ENCODE results near the gene KCNMB3. TPM values are rescaled to one million over a fixed set of nuclear protein-coding genes. Genes with fewer than 3 reads are reported as not detected.

KCNMB3 gene
- total RNA-seq, 5 donors from 2014 or later (not counting 1 experiment from before 2014, with no cell fraction given), result 0.66 to 1.3 (median 1.1) TPM

DNA sequence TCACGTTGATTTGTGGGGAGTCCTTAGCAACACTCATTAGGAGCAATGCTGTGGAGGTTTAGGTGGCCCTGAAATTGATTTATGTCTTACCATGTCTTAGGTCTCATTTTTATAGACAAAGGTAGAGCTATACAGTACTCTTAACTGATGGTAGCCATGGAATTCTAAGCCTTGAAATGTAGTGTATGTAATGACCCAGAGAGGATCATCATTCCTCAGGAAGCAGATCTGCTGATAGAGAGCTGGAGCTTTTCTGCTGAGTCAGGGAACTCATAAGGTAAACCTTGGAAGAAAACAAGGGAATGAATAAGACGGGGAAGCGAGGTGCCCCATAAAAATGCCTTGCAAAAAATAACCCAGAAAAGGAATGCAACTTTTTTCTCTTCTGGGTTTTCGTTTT lies 37.9 kb upstream of the KCNMB3 start:
- Mint-ChIP-seq H3K27me3 (peaks cover 4 to 7% of the 10 kb centered on the region in 2 donors), H3K4me3 (no peak overlapping the region), H3K36me3 (no peaks in the 10 kb centered on the region), H3K27ac (no peak overlapping the region), H3K4me1 (no peaks in the 10 kb centered on the region), H3K9me3 (no peaks in the 10 kb centered on the region)
- CTCF ChIA-PET, result interaction anchor here in 1 of 2 donors (0.6 kb wide), 1 partner anchor 58 kb away, joined by 3 read pairs; no protein-coding TSS in a partner anchor
- ATAC-seq (replicated peaks in 1 of 4) (no peak), DNase-seq (no peak)
- H3K27ac ChIP-seq (ENCODE audit: low read length), result no peak overlapping the region
- 72% methylated on average over 2 of the region's 4 CpGs for WGBS (ENCODE audit: insufficient coverage)
- no peak overlapping the region for H3K4me3 ChIP-seq (ENCODE audit: control insufficient read depth in 1 of 2, extremely low read depth in 1 of 2, low read length in 1 of 2)
- no peaks in the 10 kb centered on the region for H3K9me3 ChIP-seq
- H3K4me1 ChIP-seq (ENCODE audit: control insufficient read depth in 1 of 2, extremely low read depth in 1 of 2, insufficient read depth in 2 of 2, low read length in 2 of 2), result no peaks in the 10 kb centered on the region
- peaks cover 0 to 4% of the 10 kb centered on the region in 2 experiments for H3K27me3 ChIP-seq (replicated peaks in 1 of 2; ENCODE audit: control insufficient read depth in 2 of 2, extremely low read depth in 1 of 2, insufficient read depth in 2 of 2, low read length in 1 of 2)
- no peaks in the 10 kb centered on the region for H3K36me3 ChIP-seq (ENCODE audit: control insufficient read depth in 2 of 2, extremely low read depth in 1 of 2, insufficient read depth in 1 of 2, low read length in 1 of 2)
- POLR2A ChIA-PET, result interaction anchor here in 1 of 2 donors (0.5 to 0.6 kb wide), 2 partner anchors 162 to 198 kb away, joined by 3 to 13 read pairs; no protein-coding TSS in a partner anchor

DNA sequence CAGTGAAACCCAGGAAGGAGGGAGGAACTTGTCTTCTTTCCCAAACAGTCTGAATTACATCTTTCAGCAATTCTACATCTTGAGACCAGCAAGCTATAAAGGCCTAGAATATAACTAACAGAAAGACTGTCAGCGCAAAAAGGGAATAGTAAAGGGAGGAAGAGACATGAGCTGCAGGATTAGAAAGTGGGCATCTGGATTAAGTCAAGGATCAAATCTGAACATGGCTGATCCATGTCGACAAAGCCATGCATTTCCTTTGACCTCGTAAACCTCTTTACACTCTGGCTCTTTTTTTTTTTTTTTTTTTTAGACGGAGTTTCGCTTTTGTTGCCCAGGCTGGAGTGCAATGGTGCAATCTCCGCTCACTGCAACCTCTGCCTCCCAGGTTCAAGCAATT lies 35.4 kb upstream of the KCNMB3 start:
- 80% methylated on average over 1 of the region's 6 CpGs for WGBS (ENCODE audit: insufficient coverage)
- POLR2A ChIA-PET, result no interaction called here
- no peaks in the 10 kb centered on the region for H3K36me3 ChIP-seq (ENCODE audit: control insufficient read depth in 2 of 2, extremely low read depth in 1 of 2, insufficient read depth in 1 of 2, low read length in 1 of 2)
- H3K9me3 ChIP-seq, result no peaks in the 10 kb centered on the region
- CTCF ChIA-PET, result no interaction called here
- H3K4me3 ChIP-seq (ENCODE audit: control insufficient read depth in 1 of 2, extremely low read depth in 1 of 2, low read length in 1 of 2), result no peak overlapping the region
- H3K4me1 Mint-ChIP-seq, result no peaks in the 10 kb centered on the region
- DNase-seq (no peak), ATAC-seq (replicated peaks in 1 of 4) (no peak)
- no peak overlapping the region for H3K27ac Mint-ChIP-seq
- no peaks in the 10 kb centered on the region for H3K36me3 Mint-ChIP-seq
- H3K9me3 Mint-ChIP-seq, result no peaks in the 10 kb centered on the region
- no peaks in the 10 kb centered on the region for H3K4me1 ChIP-seq (ENCODE audit: control insufficient read depth in 1 of 2, extremely low read depth in 1 of 2, insufficient read depth in 2 of 2, low read length in 2 of 2)
- H3K27me3 Mint-ChIP-seq, result peaks cover 10 to 12% of the 10 kb centered on the region in 2 donors
- H3K27ac ChIP-seq (ENCODE audit: low read length), result no peak overlapping the region
- H3K27me3 ChIP-seq (replicated peaks in 1 of 2; ENCODE audit: control insufficient read depth in 2 of 2, extremely low read depth in 1 of 2, insufficient read depth in 2 of 2, low read length in 1 of 2), result no peaks in the 10 kb centered on the region
- no peak overlapping the region for H3K4me3 Mint-ChIP-seq

GRCh38 chr3:179281825-179282224 lies 30.9 kb upstream of the KCNMB3 start:
- POLR2A ChIA-PET, result no interaction called here
- 100% methylated on average over 1 of the region's 3 CpGs for WGBS (ENCODE audit: insufficient coverage)
- Mint-ChIP-seq H3K9me3 (no peaks in the 10 kb centered on the region), H3K27me3 (peaks cover 13 to 29% of the 10 kb centered on the region in 2 donors), H3K36me3 (no peaks in the 10 kb centered on the region), H3K4me3 (no peak overlapping the region), H3K4me1 (no peaks in the 10 kb centered on the region), H3K27ac (no peak overlapping the region)
- Histone ChIP-seq H3K27me3 (replicated peaks in 1 of 2; ENCODE audit: control insufficient read depth in 2 of 2, extremely low read depth in 1 of 2, insufficient read depth in 2 of 2, low read length in 1 of 2) (peaks cover 0 to 11% of the 10 kb centered on the region in 2 experiments), H3K4me3 (ENCODE audit: control insufficient read depth in 1 of 2, extremely low read depth in 1 of 2, low read length in 1 of 2) (no peak overlapping the region), H3K4me1 (ENCODE audit: control insufficient read depth in 1 of 2, extremely low read depth in 1 of 2, insufficient read depth in 2 of 2, low read length in 2 of 2) (no peaks in the 10 kb centered on the region), H3K27ac (ENCODE audit: low read length) (no peak overlapping the region), H3K36me3 (ENCODE audit: control insufficient read depth in 2 of 2, extremely low read depth in 1 of 2, insufficient read depth in 1 of 2, low read length in 1 of 2) (no peaks in the 10 kb centered on the region), H3K9me3 (no peaks in the 10 kb centered on the region)
- CTCF ChIA-PET, result no interaction called here
- DNase-seq (no peak), ATAC-seq (replicated peaks in 1 of 4) (no peak)

DNA sequence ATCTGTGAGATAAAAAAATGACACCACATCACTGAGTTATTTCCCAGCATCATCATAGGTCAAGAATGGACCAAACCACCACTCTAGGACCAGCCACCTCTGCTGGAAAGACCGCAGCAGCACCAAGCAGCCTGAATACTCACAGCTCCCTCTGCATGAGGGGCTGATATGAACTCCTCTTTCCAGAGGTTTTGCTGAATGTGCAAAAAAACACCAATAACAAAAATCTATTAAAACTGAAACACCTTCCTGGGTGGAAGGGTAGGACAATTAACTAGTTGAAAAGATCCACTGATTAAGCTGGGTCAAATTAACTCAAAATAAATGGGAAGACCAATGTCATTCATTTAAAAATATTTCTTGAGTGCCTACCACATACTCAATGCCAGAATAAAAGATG lies 28.9 kb upstream of the KCNMB3 start:
- H3K9me3 ChIP-seq, result no peaks in the 10 kb centered on the region
- peaks cover 19 to 31% of the 10 kb centered on the region in 2 donors for H3K27me3 Mint-ChIP-seq
- no peak for DNase-seq
- H3K4me1 ChIP-seq (ENCODE audit: control insufficient read depth in 1 of 2, extremely low read depth in 1 of 2, insufficient read depth in 2 of 2, low read length in 2 of 2), result no peaks in the 10 kb centered on the region
- H3K4me3 Mint-ChIP-seq, result no peak overlapping the region
- H3K4me1 Mint-ChIP-seq, result no peaks in the 10 kb centered on the region
- H3K4me3 ChIP-seq (ENCODE audit: control insufficient read depth in 1 of 2, extremely low read depth in 1 of 2, low read length in 1 of 2), result no peak overlapping the region
- POLR2A ChIA-PET, result no interaction called here
- no peak for ATAC-seq (replicated peaks in 1 of 4)
- H3K27me3 ChIP-seq (replicated peaks in 1 of 2; ENCODE audit: control insufficient read depth in 2 of 2, extremely low read depth in 1 of 2, insufficient read depth in 2 of 2, low read length in 1 of 2), result peaks cover 0 to 15% of the 10 kb centered on the region in 2 experiments
- WGBS (ENCODE audit: insufficient coverage), result 100% methylated on average over 1 of the region's 1 CpG
- CTCF ChIA-PET, result no interaction called here
- no peaks in the 10 kb centered on the region for H3K36me3 Mint-ChIP-seq
- H3K27ac Mint-ChIP-seq, result no peak overlapping the region
- H3K27ac ChIP-seq (ENCODE audit: low read length), result no peak overlapping the region
- H3K36me3 ChIP-seq (ENCODE audit: control insufficient read depth in 2 of 2, extremely low read depth in 1 of 2, insufficient read depth in 1 of 2, low read length in 1 of 2), result no peaks in the 10 kb centered on the region
- no peaks in the 10 kb centered on the region for H3K9me3 Mint-ChIP-seq

DNA sequence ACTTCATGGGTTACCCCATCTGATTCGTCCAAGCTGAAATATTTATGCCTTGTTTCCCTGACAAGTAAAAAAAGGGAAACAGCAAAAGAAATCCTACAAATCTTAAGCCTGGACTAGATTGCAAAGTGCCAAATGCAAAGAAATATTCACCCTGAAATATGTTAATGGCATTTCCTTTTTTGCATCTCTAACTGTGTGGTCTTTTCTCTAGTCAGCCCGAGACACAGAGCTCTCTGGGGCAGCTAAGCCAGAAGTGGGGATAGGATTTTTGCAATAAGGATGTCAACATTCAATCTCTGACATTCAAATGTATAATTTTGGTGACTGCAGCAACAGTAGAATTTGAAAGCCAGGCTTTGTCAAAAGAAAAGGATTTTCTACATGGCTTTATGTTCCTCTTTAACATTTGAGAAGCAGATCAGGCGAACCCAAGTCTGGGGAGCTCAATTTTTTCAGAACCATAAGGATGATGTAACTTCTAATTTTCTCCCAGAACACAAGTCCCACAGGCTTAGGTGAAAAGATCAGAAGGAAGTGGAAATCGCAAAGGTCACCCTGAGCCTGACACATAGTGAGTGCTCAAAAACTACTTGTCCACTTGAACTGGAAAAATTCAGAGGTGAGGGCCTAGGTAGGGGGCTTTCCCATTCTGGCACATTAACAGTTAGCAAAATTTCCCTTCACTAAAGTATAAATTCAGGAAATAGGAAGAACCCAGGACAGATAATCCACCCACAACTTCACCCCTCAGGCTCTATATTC lies 28.2 kb upstream of the KCNMB3 start:
- H3K27me3 Mint-ChIP-seq, result peaks cover 19 to 31% of the 10 kb centered on the region in 2 donors
- DNase-seq (no peak), ATAC-seq (replicated peaks in 1 of 4) (no peak)
- ChIA-PET POLR2A (no interaction called here), CTCF (no interaction called here)
- no peaks in the 10 kb centered on the region for H3K4me1 ChIP-seq (ENCODE audit: control insufficient read depth in 1 of 2, extremely low read depth in 1 of 2, insufficient read depth in 2 of 2, low read length in 2 of 2)
- H3K4me3 Mint-ChIP-seq, result no peak overlapping the region
- H3K4me1 Mint-ChIP-seq, result no peaks in the 10 kb centered on the region
- H3K9me3 Mint-ChIP-seq, result no peaks in the 10 kb centered on the region
- no peak overlapping the region for H3K27ac Mint-ChIP-seq
- H3K9me3 ChIP-seq, result no peaks in the 10 kb centered on the region
- H3K27ac ChIP-seq (ENCODE audit: low read length), result no peak overlapping the region
- H3K36me3 Mint-ChIP-seq, result no peaks in the 10 kb centered on the region
- no peak overlapping the region for H3K4me3 ChIP-seq (ENCODE audit: control insufficient read depth in 1 of 2, extremely low read depth in 1 of 2, low read length in 1 of 2)
- H3K27me3 ChIP-seq (replicated peaks in 1 of 2; ENCODE audit: control insufficient read depth in 2 of 2, extremely low read depth in 1 of 2, insufficient read depth in 2 of 2, low read length in 1 of 2), result peaks cover 0 to 15% of the 10 kb centered on the region in 2 experiments
- no peaks in the 10 kb centered on the region for H3K36me3 ChIP-seq (ENCODE audit: control insufficient read depth in 2 of 2, extremely low read depth in 1 of 2, insufficient read depth in 1 of 2, low read length in 1 of 2)
- WGBS (ENCODE audit: insufficient coverage), result no CpG with 5 or more reads among the region's 4 CpGs

GRCh38 chr3:179278151-179278550 lies 27.2 kb upstream of the KCNMB3 start:
- no peaks in the 10 kb centered on the region for H3K36me3 ChIP-seq (ENCODE audit: control insufficient read depth in 2 of 2, extremely low read depth in 1 of 2, insufficient read depth in 1 of 2, low read length in 1 of 2)
- peaks cover 0 to 15% of the 10 kb centered on the region in 2 experiments for H3K27me3 ChIP-seq (replicated peaks in 1 of 2; ENCODE audit: control insufficient read depth in 2 of 2, extremely low read depth in 1 of 2, insufficient read depth in 2 of 2, low read length in 1 of 2)
- Mint-ChIP-seq H3K27me3 (peaks cover 19 to 31% of the 10 kb centered on the region in 2 donors), H3K4me1 (no peaks in the 10 kb centered on the region), H3K9me3 (no peaks in the 10 kb centered on the region), H3K36me3 (no peaks in the 10 kb centered on the region), H3K27ac (no peak overlapping the region), H3K4me3 (no peak overlapping the region)
- no CpG with 5 or more reads among the region's 1 CpG for WGBS (ENCODE audit: insufficient coverage)
- no peak overlapping the region for H3K27ac ChIP-seq (ENCODE audit: low read length)
- ChIA-PET POLR2A (no interaction called here), CTCF (interaction anchor here in 1 of 2 donors (0.7 kb wide), 1 partner anchor 38 kb away, joined by 5 read pairs; no protein-coding TSS in a partner anchor)
- H3K4me1 ChIP-seq (ENCODE audit: control insufficient read depth in 1 of 2, extremely low read depth in 1 of 2, insufficient read depth in 2 of 2, low read length in 2 of 2), result no peaks in the 10 kb centered on the region
- no peaks in the 10 kb centered on the region for H3K9me3 ChIP-seq
- ATAC-seq (replicated peaks in 1 of 4) (no peak), DNase-seq (no peak)
- no peak overlapping the region for H3K4me3 ChIP-seq (ENCODE audit: control insufficient read depth in 1 of 2, extremely low read depth in 1 of 2, low read length in 1 of 2)

All from T-cell (primary cell).